ENCODE data around the gene NCS1. TPM values are rescaled to one million over a fixed set of nuclear protein-coding genes. Genes with fewer than 3 reads are reported as not detected.
A peak's percentile ranks its signal among the peaks of the same experiment; 100 is the strongest.

NCS1 gene
- total RNA-seq, 1 donor from 2014 or later: 126 TPM

GRCh38 chr9:130171226-130172148 is 717 bp upstream of the NCS1 start:
- H3K27me3 ChIP-seq (ENCODE audit: insufficient read depth, low read length): no peaks in the 10 kb centered on the region
- Mint-ChIP-seq H3K4me1 (ENCODE audit: low read depth, unreplicated experiment) (peaks cover 18% of the 10 kb centered on the region), H3K4me3 (ENCODE audit: unreplicated experiment) (peak overlapping the region; percentile 84), H3K9me3 (ENCODE audit: unreplicated experiment) (peaks cover 4% of the 10 kb centered on the region), H3K27ac (ENCODE audit: unreplicated experiment) (peak overlapping the region; percentile 88), H3K27me3 (ENCODE audit: low read depth, unreplicated experiment) (peaks cover 11% of the 10 kb centered on the region), H3K36me3 (ENCODE audit: low read depth, unreplicated experiment) (peaks cover 5% of the 10 kb centered on the region)
- H3K27ac ChIP-seq (ENCODE audit: low read depth, low read length): no peak overlapping the region
- peak overlapping the region; percentile 86 for H3K4me2 ChIP-seq (ENCODE audit: low read length)
- H3K4me3 ChIP-seq (ENCODE audit: insufficient read depth, low read depth, low read length): peak overlapping the region; percentile 44
- TF ChIP-seq CTCF (IDR thresholded peaks at IDR 0.05; ENCODE audit: insufficient read depth, low read depth, low read length) (no peak), EZH2 (IDR thresholded peaks at IDR 0.05; ENCODE audit: insufficient read depth, low read length) (no peak)
- peak overlapping the region; percentile 75 for H2AFZ ChIP-seq (ENCODE audit: low read depth, low read length)
- no peaks in the 10 kb centered on the region for H3K9me3 ChIP-seq (ENCODE audit: insufficient read depth, low read depth, low read length)
- no peak for FAIRE-seq
- H3K9ac ChIP-seq (ENCODE audit: low read length): peak overlapping the region; percentile 71
- peaks cover 34% of the 10 kb centered on the region for H4K20me1 ChIP-seq (ENCODE audit: insufficient read depth, low read length)
- DNase-seq (ENCODE audit: low read depth): no peak
- no peaks in the 10 kb centered on the region for H3K36me3 ChIP-seq (ENCODE audit: insufficient read depth, low read length)
- H3K4me1 ChIP-seq (ENCODE audit: insufficient read depth, low read length): peaks cover 16% of the 10 kb centered on the region
- peaks cover 38% of the 10 kb centered on the region for H3K79me2 ChIP-seq (ENCODE audit: insufficient read depth, low read length)

- H3K4me1 ChIP-seq (ENCODE audit: insufficient read depth, low read length): peaks cover 16% of the 10 kb centered on the region
- no peaks in the 10 kb centered on the region for H3K27me3 ChIP-seq (ENCODE audit: insufficient read depth, low read length)
- peaks cover 6% of the 10 kb centered on the region for H3K27me3 Mint-ChIP-seq (ENCODE audit: low read depth, unreplicated experiment)
- no peaks in the 10 kb centered on the region for H3K9me3 ChIP-seq (ENCODE audit: insufficient read depth, low read depth, low read length)
- peaks cover 49% of the 10 kb centered on the region for H4K20me1 ChIP-seq (ENCODE audit: insufficient read depth, low read length)
- DNase-seq (ENCODE audit: low read depth) (no peak), FAIRE-seq (no peak)
- TF ChIP-seq EZH2 (IDR thresholded peaks at IDR 0.05; ENCODE audit: insufficient read depth, low read length): no peak
- no peak for TF ChIP-seq CTCF (IDR thresholded peaks at IDR 0.05; ENCODE audit: insufficient read depth, low read depth, low read length)
- H2AFZ ChIP-seq (ENCODE audit: low read depth, low read length): peak overlapping the region; percentile 45
- H3K27ac Mint-ChIP-seq (ENCODE audit: unreplicated experiment): peak overlapping the region; percentile 47
- peaks cover 16% of the 10 kb centered on the region for H3K4me1 Mint-ChIP-seq (ENCODE audit: low read depth, unreplicated experiment)
- peak overlapping the region; percentile 91 for H3K4me3 Mint-ChIP-seq (ENCODE audit: unreplicated experiment)
- peak overlapping the region; percentile 73 for H3K9ac ChIP-seq (ENCODE audit: low read length)
- peak overlapping the region; percentile 50 for H3K27ac ChIP-seq (ENCODE audit: low read depth, low read length)
- peaks cover 11% of the 10 kb centered on the region for H3K36me3 Mint-ChIP-seq (ENCODE audit: low read depth, unreplicated experiment)
- no peaks in the 10 kb centered on the region for H3K9me3 Mint-ChIP-seq (ENCODE audit: unreplicated experiment)
- peak overlapping the region; percentile 61 for H3K4me3 ChIP-seq (ENCODE audit: insufficient read depth, low read depth, low read length)
- no peaks in the 10 kb centered on the region for H3K36me3 ChIP-seq (ENCODE audit: insufficient read depth, low read length)
- H3K79me2 ChIP-seq (ENCODE audit: insufficient read depth, low read length): peaks cover 54% of the 10 kb centered on the region
- H3K4me2 ChIP-seq (ENCODE audit: low read length): peak overlapping the region; percentile 87
Measured at GRCh38 chr9:130172858-130173665, 858 bp downstream of the NCS1 start.

Data from astrocyte (in vitro differentiated cells and primary cell).